Gastroesophageal sphincter (tissue), 4 donors: ENCODE measurements around the gene APBA1. TPM values are rescaled to one million over a fixed set of nuclear protein-coding genes. Genes with fewer than 3 reads are reported as not detected.

Source experiments
- ATAC-seq: fragments of 150-250 bp; one replicate; pipeline ENCODE4 v1.9.1; 2016; ENCODE audit warnings: mild to moderate bottlenecking, moderate library complexity
- H3K27ac ChIP-seq, 4 donors: fragments of 200-600 bp; sonication (generic) in 3 of 4; 1 replicate in 3 of 4; 2 replicates in 1 of 4; pipeline ENCODE4 v1.5.1; 2016 to 2019
- H3K27me3 ChIP-seq: fragments of 200-600 bp; sonication (generic); one replicate; pipeline ENCODE4 v1.5.1; 2019
- H3K36me3 ChIP-seq, 2 donors: fragments of 200-600 bp; sonication (generic); one replicate each; pipeline ENCODE4 v1.5.1; 2019; ENCODE audit warnings: control low read depth in 1 of 2
- H3K4me1 ChIP-seq, 3 donors: fragments of 200-600 bp; sonication (generic); 1 replicate in 2 of 3; 2 replicates in 1 of 3; pipeline ENCODE4 v1.5.1; 2016 to 2019; ENCODE audit warnings: control low read depth in 2 of 3
- H3K4me3 ChIP-seq, 2 donors: fragments of 200-600 bp; sonication (generic); one replicate each; pipeline ENCODE4 v1.5.1; 2019; ENCODE audit warnings: mild to moderate bottlenecking in 1 of 2, moderate library complexity in 1 of 2
- H3K9me3 ChIP-seq, 3 donors: fragments of 200-600 bp; sonication (generic); one replicate each; pipeline ENCODE4 v1.5.1; 2017 to 2019; ENCODE audit warnings: control low read depth in 2 of 3
- EP300 ChIP-seq: sonication (generic); formaldehyde crosslinking; IDR thresholded peaks from one replicate; pipeline ENCODE4 v1.6.1; 2017; ENCODE audit warnings: antibody characterized with exemption, mild to moderate bottlenecking
- POLR2A ChIP-seq, 2 donors: fragments of 450-650 bp; IDR thresholded peaks; one replicate each; pipeline ENCODE4 v1.6.1; 2017; ENCODE audit warnings: antibody characterized with exemption in 2 of 2, mild to moderate bottlenecking in 2 of 2, moderate library complexity in 1 of 2
- POLR2AphosphoS5 ChIP-seq: sonication (generic); formaldehyde crosslinking; IDR thresholded peaks from one replicate; pipeline ENCODE4 v1.6.1; 2017; ENCODE audit warnings: antibody characterized with exemption
- WGBS, 2 donors: methylation state at CpG; one replicate each; pipeline ENCODE4 v1.1.5; 2018; ENCODE audit warnings: low coverage in 1 of 2; 5-methylcytosine and 5-hydroxymethylcytosine counted together
- total RNA-seq, 4 donors: library from RNA; depleted of rRNA; stranded (reverse); fragments of >200 nt; gene quantifications; one replicate each; pipeline ENCODE4 v1.1.0, GENCODE V29; 2016
- TF ChIP-seq, protein P1 (sequence below), 4 experiments: fragments of 200-600 bp in 2 of 4; fragments of 450-650 bp in 2 of 4; sonication (generic) in 1 of 4; IDR thresholded peaks; one replicate each; pipeline ENCODE4 v1.5.1; 2017 to 2019; ENCODE audit warnings: antibody characterized with exemption in 4 of 4, mild to moderate bottlenecking in 2 of 4, moderate library complexity in 2 of 4

Gene APBA1
- total RNA-seq, 4 donors from 2014 or later = 4.7 to 10.5 (median 5.8) TPM

DNA sequence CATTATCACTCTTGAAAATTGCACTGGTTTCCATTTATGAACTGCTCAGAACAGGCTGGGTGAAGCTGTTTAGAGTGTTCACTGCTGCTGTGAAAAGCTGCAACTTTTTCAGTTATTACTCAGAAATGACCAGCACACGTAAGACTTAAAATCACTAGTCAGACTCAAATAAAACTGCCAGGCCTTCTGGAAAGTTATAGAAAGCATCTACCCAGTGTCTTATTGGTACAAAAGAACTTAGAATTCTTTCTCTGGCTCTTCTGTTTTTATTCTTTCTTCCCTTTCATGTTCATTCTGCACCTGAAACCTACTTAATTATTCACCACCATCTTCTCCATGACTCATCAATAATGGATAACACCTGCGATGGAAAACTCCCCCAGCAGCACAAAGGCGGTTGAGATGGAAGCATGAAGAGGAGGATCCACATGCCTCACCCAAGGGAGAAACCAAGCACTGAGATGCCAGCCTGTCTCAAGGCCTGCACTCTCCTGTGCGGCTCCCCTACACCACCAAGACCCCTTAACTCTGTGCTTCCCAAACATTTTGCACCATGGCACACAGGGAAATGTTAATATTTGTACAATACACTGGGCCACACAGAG lies 175.2 kb downstream of the APBA1 start:
- ATAC-seq = no peak
- H3K27me3 ChIP-seq = no peaks in the 10 kb centered on the region
- H3K9me3 ChIP-seq = no peaks in the 10 kb centered on the region
- H3K36me3 ChIP-seq = no peaks in the 10 kb centered on the region
- no peak overlapping the region for H3K27ac ChIP-seq
- TF ChIP-seq POLR2AphosphoS5 (no peak), EP300 (no peak), POLR2A (IDR thresholded peaks at IDR 0.05) (no peak)
- TF ChIP-seq, protein P1, sequence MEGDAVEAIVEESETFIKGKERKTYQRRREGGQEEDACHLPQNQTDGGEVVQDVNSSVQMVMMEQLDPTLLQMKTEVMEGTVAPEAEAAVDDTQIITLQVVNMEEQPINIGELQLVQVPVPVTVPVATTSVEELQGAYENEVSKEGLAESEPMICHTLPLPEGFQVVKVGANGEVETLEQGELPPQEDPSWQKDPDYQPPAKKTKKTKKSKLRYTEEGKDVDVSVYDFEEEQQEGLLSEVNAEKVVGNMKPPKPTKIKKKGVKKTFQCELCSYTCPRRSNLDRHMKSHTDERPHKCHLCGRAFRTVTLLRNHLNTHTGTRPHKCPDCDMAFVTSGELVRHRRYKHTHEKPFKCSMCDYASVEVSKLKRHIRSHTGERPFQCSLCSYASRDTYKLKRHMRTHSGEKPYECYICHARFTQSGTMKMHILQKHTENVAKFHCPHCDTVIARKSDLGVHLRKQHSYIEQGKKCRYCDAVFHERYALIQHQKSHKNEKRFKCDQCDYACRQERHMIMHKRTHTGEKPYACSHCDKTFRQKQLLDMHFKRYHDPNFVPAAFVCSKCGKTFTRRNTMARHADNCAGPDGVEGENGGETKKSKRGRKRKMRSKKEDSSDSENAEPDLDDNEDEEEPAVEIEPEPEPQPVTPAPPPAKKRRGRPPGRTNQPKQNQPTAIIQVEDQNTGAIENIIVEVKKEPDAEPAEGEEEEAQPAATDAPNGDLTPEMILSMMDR (IDR thresholded peaks at IDR 0.05) = no peak
- no peaks in the 10 kb centered on the region for H3K4me1 ChIP-seq
- no peak overlapping the region for H3K4me3 ChIP-seq
- WGBS, 2 donors = 96 to 97% methylated on average over 3 to 4 of the region's 4 CpGs

DNA sequence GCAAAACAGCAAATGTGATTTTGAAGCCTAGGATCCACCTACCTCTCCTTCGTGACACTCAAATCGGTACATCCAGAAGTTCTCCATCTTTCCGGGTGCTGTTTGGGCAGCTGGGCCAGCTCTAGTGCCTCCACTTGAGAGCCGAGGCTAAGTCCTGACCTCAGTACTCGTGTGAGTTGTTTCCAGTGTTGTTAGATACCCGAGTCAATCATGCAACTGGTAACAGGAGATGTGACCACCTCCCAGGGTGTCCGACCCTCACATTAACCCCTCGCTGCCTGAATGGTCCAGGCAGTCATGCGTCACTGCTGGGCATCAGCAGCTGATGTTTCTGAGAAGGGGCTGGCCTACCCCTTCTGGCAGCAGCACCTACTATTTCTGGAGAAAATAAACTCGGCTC lies 176.9 kb downstream of the APBA1 start:
- no peak for ATAC-seq
- Histone ChIP-seq H3K27ac (no peak overlapping the region), H3K27me3 (no peaks in the 10 kb centered on the region), H3K9me3 (no peaks in the 10 kb centered on the region), H3K4me1 (no peaks in the 10 kb centered on the region), H3K36me3 (no peaks in the 10 kb centered on the region), H3K4me3 (no peak overlapping the region)
- no peak for TF ChIP-seq POLR2AphosphoS5
- TF ChIP-seq, protein P1 (IDR thresholded peaks at IDR 0.05) = no peak
- no peak for TF ChIP-seq EP300
- WGBS, 2 donors = 44 to 46% methylated on average over 5 to 8 of the region's 10 CpGs

DNA sequence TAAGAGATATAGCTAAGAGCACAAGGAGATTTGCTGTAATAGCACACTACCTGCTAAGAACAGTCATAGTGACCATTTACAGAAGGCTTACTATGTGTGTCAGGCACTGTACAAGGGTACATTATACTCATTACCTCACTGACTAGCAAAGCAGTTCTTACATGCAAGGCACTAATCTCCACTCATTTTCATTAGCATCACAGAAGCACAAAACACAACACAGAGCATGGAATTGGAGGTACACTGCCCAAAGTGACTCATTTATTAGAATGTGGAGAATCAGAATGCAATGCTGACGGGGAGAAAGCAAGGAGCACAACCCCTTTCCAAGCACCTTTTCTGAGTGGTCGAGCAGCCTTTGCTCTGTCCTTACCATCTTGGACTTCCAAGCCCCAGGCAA lies 177.4 kb downstream of the APBA1 start:
- TF ChIP-seq, protein P1 (IDR thresholded peaks at IDR 0.05) = no peak
- TF ChIP-seq POLR2AphosphoS5 (no peak), EP300 (no peak), POLR2A (IDR thresholded peaks at IDR 0.05) (no peak)
- Histone ChIP-seq H3K27me3 (no peaks in the 10 kb centered on the region), H3K9me3 (no peaks in the 10 kb centered on the region), H3K36me3 (no peaks in the 10 kb centered on the region), H3K4me3 (no peak overlapping the region), H3K27ac (no peak overlapping the region), H3K4me1 (no peaks in the 10 kb centered on the region)
- no peak for ATAC-seq
- 71 to 79% methylated on average over 2 of the region's 2 CpGs for WGBS, 2 donors

DNA sequence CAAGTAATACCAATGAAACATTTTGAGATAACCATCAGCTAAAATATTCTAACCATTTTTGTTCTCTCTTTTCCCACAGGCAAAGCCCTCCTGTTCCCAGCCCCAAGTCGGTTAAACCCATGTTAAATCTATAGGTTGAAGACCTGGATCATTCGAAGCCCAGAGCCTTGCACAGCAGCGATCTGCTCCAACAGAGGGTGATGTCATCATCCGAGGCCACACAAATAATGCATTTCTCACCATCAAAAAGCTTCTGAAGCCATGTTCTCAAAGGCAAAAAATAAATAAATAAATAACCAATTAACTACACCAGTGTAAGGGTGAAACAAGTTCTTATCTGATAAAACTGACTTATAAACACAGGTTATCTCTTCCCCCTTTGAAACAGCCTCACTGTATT lies 178.0 kb downstream of the APBA1 start:
- no peak overlapping the region for H3K27ac ChIP-seq
- H3K4me1 ChIP-seq = no peaks in the 10 kb centered on the region
- no peaks in the 10 kb centered on the region for H3K36me3 ChIP-seq
- WGBS, 2 donors = 88 to 96% methylated on average over 3 to 4 of the region's 4 CpGs
- TF ChIP-seq POLR2A (IDR thresholded peaks at IDR 0.05) (no peak), EP300 (no peak), POLR2AphosphoS5 (no peak)
- TF ChIP-seq, protein P1 (IDR thresholded peaks at IDR 0.05) = no peak
- no peak overlapping the region for H3K4me3 ChIP-seq
- no peak for ATAC-seq
- H3K9me3 ChIP-seq = no peaks in the 10 kb centered on the region
- H3K27me3 ChIP-seq = no peaks in the 10 kb centered on the region

DNA sequence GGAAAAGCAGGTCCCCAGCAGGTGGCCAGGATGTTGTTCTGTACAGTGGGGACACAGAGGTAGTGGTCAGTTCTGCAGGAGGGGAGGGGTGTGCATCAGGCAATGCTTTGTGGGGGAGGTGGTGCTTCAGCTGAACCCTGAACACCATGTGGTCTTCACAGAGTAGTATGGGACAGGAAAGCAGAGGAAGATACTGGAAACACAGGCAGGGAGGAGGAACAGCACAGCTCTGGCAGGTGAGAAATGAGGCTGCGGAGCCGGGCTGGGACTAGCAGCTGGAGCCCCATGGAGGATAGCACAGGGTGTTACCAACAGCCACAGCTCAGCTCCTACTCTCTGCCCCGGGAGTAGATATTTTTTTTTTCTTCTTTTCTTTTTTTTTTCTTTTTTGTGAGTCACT lies 185.7 kb downstream of the APBA1 start:
- Histone ChIP-seq H3K4me3 (no peak overlapping the region), H3K4me1 (no peaks in the 10 kb centered on the region), H3K27ac (no peak overlapping the region), H3K27me3 (no peaks in the 10 kb centered on the region), H3K9me3 (no peaks in the 10 kb centered on the region), H3K36me3 (no peaks in the 10 kb centered on the region)
- WGBS, 2 donors = 37 to 62% methylated on average over 2 of the region's 3 CpGs
- TF ChIP-seq EP300 = no peak
- TF ChIP-seq POLR2AphosphoS5 = no peak
- no peak for TF ChIP-seq POLR2A (IDR thresholded peaks at IDR 0.05)
- TF ChIP-seq, protein P1 (IDR thresholded peaks at IDR 0.05) = no peak
- ATAC-seq = no peak
